ENCODE measurements around the gene RAD54L.

GRCh38 chr1:46263146-46263545, 15.6 kb downstream of the RAD54L start:
- TF ChIP-seq, protein P1, sequence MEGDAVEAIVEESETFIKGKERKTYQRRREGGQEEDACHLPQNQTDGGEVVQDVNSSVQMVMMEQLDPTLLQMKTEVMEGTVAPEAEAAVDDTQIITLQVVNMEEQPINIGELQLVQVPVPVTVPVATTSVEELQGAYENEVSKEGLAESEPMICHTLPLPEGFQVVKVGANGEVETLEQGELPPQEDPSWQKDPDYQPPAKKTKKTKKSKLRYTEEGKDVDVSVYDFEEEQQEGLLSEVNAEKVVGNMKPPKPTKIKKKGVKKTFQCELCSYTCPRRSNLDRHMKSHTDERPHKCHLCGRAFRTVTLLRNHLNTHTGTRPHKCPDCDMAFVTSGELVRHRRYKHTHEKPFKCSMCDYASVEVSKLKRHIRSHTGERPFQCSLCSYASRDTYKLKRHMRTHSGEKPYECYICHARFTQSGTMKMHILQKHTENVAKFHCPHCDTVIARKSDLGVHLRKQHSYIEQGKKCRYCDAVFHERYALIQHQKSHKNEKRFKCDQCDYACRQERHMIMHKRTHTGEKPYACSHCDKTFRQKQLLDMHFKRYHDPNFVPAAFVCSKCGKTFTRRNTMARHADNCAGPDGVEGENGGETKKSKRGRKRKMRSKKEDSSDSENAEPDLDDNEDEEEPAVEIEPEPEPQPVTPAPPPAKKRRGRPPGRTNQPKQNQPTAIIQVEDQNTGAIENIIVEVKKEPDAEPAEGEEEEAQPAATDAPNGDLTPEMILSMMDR (IDR thresholded peaks at IDR 0.05), result no peak
- no peak for TF ChIP-seq EP300 (IDR thresholded peaks at IDR 0.05)
- no peak for TF ChIP-seq POLR2A (IDR thresholded peaks at IDR 0.05)
